HG03135 (cell line): ENCODE measurements around the gene RPL9.
"Not testable (repeated sequence)": the region's sequence is repeated elsewhere in the genome, so short reads cannot be mapped to it uniquely, and the experiment has no call there.

ENCODE experiments used
- ATAC-seq: cut with Tn5 transposase; IDR thresholded peaks from one replicate; pipeline ENCODE4 v1.9.1; 2021; ENCODE audit warnings: mild to moderate bottlenecking, moderate library complexity; ENCODE audit not compliant: unreplicated experiment

RPL9 gene

GRCh38 chr4:39458505-39459300 is at the start of gene RPL9, which contains the start of gene LIAS:
Gene RPL9 (minus strand): TSS chr4:39458922. CDS start chr4:39458439, 483 bp downstream.
Gene LIAS (plus strand): TSS chr4:39459056. CDS start chr4:39459118, 62 bp downstream.
- ATAC-seq = peak; percentile 68

DNA sequence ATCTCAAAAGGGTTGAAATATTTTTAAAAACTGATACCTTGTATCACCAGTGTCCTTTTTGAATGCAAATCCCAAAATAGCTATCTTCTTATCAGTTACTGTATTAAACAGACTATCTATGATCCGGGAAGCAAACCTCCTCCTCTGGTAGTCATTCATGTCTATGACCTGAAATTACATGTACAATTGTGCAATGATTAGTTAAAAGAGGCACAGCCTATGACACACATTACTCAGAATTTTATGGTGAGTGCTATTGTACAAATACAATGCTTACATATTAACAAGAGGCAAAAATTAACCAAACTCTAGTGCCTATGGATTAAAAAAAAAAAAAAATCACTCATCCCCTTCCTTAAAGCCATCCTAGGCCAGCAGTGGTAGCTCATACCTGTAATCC is 46.9 kb upstream of the RPL9 start:
- ATAC-seq = no peak

DNA sequence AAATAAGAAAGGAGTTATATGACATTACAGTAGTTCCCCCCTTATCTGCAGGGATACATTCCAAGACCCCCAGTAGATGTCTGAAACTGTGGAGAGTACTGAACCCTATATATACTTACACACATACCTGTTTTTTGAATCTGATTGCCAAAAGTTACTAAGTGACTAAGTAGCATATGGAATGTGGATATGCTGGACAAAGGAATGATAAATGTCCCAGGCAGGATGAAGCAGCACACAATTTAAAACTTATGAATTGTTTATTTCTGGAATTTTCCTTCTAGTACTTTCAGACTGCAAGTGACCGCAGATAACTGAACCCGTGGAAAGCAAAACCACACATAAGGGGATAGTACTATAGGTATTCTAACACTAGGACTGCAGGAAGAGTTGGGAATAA is 45.8 kb upstream of the RPL9 start:
- no peak for ATAC-seq

DNA sequence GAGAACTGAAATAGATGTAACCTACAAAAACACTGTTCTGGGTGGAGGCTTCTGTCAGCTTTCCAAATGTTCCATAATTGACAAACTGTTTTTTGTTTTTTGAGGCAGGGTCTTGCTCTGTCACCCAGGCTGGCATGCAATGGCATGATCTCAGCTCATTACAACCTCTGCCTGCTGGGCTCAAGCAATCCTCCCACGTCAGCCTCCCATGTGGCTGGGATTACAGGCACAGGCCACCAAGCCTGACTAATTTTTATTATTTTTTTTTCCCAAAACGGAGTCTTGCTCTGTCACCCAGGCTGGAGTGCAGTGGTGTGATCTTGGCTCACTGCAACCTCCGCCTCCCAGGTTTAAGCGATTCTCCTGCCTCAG is 43.9 kb upstream of the RPL9 start:
- not testable (repeated sequence) for ATAC-seq

GRCh38 chr4:39502019-39502663 is 43.4 kb upstream of the RPL9 start:
- ATAC-seq = no peak

DNA sequence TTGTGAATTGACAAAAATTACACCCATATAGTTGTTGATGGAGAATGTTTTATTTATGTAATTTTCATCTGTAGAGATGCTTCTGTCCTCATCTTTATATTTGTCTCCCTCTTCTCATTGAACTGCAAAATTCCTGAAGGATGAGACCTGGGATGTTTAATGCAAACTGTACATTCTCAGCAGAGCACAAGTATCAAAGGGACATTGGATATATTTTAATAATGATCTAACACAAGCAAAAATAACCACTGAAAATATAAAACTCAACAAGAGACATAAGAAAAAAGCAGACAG is 40.0 kb upstream of the RPL9 start:
- ATAC-seq = no peak

- ATAC-seq = no peak
Observed at GRCh38 chr4:39497909-39498726, 39.4 kb upstream of the RPL9 start.

GRCh38 chr4:39495446-39496213 is 36.9 kb upstream of the RPL9 start:
- no peak for ATAC-seq

GRCh38 chr4:39494354-39494753 is 35.6 kb upstream of the RPL9 start:
- ATAC-seq = no peak

- ATAC-seq = no peak
Observed at GRCh38 chr4:39490322-39490721, 31.6 kb upstream of the RPL9 start.

GRCh38 chr4:39486221-39486804 is 27.6 kb upstream of the RPL9 start:
- no peak for ATAC-seq

GRCh38 chr4:39484582-39485272 is 26.0 kb upstream of the RPL9 start:
- ATAC-seq = no peak

GRCh38 chr4:39480902-39481695 is 22.4 kb upstream of the RPL9 start:
- ATAC-seq = no peak

- ATAC-seq = no peak
Observed at GRCh38 chr4:39480251-39480650, 21.5 kb upstream of the RPL9 start.

DNA sequence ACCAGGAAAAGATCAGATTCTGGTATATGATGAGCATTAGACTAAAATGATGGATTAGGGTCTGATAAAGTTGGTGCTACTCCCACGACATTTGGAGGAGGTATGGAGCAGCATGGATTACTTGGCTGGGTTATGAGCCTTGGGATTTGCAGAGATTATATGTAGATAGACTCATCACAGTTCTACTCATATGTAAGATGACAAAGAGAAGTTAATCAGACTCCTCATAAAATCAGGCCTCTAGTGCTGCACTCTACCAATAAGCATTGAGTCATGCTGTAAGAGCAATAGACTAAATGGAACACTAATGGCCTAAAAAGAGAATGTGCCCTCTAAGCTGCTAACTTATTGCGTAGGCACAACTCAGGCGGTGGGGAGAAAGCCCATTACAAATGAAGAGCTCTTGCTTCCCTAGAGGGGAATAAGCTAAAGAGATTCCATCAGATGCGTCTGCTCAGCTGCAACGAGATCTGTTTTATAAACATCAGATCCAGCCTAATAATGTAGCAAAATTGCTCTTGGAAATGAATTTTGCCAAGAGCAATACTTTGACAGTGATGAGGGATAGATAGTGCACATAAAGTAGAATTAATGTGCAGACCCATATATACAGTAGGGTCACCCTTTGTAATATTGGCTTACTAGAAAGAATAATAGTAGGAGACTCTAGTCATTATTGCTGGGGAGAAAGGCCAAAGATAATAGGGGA is 17.6 kb upstream of the RPL9 start:
- ATAC-seq = no peak

DNA sequence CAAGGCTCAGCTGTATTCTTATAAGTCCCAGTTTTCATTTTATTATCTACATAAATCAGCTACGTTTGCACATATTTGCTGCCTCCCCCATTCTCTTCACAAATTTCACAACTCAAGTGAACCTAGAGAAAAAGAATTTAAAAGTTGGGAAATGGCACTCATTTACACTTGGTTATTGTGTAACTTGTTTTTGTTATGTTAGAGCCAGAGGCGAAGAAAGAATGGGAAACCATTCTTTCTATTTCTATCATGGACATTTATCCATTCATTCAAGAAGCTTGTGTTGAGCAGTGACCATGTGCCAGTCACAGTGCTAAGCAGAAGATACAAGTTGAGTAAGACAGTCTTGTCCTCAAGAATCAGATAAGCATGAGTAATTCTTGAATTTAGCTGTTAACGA is 13.7 kb upstream of the RPL9 start:
- ATAC-seq = no peak

DNA sequence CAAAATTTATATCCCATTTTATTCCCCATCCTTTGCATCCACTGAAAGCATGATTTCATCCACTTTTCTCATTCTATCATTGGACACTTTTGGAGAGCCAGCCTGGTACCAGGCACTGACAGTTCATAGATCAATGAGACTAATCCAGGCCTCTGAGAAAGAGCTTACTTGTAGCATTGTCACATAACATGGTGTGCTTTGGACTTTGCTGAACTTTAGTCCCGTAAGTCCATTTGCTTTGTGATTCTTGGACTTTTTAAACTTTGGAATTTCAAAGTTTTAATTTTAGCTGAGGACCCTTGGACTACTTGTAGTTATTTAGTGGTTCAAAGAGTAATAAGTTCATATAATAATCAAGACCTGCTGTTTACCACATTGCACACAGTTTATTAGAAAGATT is 11.7 kb upstream of the RPL9 start:
- no peak for ATAC-seq

DNA sequence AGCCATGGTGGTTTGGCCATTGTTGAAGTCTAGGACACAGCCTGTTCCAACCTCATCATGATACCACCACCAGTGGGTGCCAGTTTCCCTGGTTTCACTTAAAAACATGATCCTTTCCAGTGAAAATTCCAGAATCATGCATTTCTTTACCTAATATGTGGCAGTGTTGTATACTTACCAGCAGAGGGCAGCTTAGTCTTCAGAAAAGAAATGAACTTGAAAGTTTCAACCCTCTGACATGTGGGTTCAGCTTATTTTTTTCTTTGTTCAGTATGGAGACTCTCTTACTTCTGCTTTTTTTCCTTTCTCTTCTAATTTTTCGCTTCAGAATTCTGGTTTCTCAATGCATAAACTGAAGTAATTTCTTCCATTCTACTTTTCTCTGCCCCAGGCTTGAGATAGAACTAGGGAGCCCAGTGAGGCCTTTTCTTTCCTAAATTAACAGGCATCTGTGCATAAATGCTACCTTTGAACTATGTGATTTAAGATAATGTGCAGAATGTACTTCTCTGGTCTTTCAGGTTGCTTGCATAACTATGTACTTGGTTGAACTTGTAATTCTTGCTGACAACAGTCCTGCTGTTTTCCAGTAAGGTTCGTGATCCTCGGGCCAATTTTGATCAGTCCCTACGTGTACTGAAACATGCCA is 10.8 kb upstream of the RPL9 start:
- peak; percentile 82 for ATAC-seq
